GM10248 (cell line): ENCODE data around the gene PHF21B.

ENCODE experiments used
- CTCF ChIA-PET: fragments of 300-600 bp; sonication (Branson Sonifier 250); formaldehyde crosslinking; extraction: SDS; loops from one replicate; lab custom pipeline; 2021; ENCODE audit warnings: antibody characterized with exemption; lab: Yijun Ruan, JAX
- POLR2A ChIA-PET: fragments of 350-650 bp; sonication (Branson Sonifier 250); formaldehyde crosslinking; extraction: SDS; loops from one replicate; lab custom pipeline; 2020; ENCODE audit warnings: antibody characterized with exemption; lab: Yijun Ruan, JAX
- DNase-seq: peaks from one replicate; pipeline ENCODE4 v3.0.0; 2012; ENCODE audit errors: extremely low spot score
- TF ChIP-seq, protein P1 (sequence below): IDR thresholded peaks from 2 replicates; pipeline ENCODE4 v1.5.1; 2012; ENCODE audit warnings: mild to moderate bottlenecking, low read depth; ENCODE audit errors: extremely low read depth, missing control alignments, control extremely low read depth

PHF21B gene

DNA sequence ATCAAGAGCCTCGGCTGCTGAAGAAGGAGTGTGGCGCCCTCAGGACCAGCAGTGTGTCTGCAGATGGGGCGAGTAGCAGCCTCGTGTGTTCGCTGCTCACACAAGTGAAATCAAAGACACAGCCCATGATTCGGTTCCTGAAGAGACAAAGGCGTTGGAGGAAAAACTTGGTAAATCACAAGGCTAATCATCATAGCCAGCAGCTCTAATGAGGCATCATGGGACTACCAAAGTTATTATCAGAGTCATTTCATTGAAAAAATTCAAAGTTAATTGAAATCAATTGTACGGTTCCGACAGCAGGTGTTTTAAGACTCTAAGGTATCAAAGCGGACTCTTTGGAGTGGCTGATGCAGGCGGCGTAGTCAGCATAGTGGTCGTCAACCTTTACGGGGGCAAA is 9.5 kb downstream of the PHF21B start:
- ChIA-PET POLR2A (no interaction called here), CTCF (no interaction called here)
- TF ChIP-seq, protein P1, sequence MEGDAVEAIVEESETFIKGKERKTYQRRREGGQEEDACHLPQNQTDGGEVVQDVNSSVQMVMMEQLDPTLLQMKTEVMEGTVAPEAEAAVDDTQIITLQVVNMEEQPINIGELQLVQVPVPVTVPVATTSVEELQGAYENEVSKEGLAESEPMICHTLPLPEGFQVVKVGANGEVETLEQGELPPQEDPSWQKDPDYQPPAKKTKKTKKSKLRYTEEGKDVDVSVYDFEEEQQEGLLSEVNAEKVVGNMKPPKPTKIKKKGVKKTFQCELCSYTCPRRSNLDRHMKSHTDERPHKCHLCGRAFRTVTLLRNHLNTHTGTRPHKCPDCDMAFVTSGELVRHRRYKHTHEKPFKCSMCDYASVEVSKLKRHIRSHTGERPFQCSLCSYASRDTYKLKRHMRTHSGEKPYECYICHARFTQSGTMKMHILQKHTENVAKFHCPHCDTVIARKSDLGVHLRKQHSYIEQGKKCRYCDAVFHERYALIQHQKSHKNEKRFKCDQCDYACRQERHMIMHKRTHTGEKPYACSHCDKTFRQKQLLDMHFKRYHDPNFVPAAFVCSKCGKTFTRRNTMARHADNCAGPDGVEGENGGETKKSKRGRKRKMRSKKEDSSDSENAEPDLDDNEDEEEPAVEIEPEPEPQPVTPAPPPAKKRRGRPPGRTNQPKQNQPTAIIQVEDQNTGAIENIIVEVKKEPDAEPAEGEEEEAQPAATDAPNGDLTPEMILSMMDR, result no peak
- no peak for DNase-seq

DNA sequence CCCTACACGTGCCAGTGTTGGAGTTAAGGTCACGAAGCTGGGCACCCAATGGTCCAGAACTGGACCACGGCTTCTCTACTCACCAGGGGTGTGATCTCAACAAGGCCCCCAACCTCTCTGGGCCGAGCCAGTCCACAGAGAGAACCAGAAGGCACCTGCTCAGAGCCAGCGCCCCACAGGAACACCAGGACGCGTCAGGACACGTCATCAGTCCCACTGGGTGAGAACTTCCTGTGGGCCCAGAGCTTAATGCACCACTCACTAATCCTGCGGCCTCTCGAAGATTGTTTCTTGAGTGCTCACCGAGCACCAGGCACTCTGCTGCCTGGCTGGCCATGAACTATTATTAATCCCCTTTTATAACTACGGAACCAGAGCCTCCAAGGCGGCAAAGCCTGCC is 10.1 kb downstream of the PHF21B start:
- POLR2A ChIA-PET, result no interaction called here
- TF ChIP-seq, protein P1, result no peak

DNA sequence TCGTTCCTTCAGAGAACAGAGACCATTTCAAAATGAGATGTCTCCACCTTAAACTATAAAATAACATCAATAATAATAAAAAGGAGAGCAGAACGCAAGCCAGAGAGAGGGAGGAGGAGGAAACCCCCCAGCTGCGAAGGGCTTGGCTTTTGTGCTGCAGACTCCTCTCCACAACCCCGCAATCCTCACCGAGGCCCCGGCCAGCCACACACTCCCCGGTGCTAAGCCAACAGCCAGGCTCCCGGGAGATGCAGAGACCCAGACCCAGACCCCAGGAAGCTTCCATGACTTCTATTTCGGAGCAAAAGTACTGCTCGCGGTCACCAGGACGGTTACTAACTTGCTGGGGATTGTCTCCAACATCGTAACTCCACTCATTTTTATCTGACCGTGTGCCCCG is 10.6 kb downstream of the PHF21B start:
- ChIA-PET CTCF (no interaction called here), POLR2A (no interaction called here)
- DNase-seq, result no peak
- TF ChIP-seq, protein P1, result no peak

More for the DNA sequence above, 10.1 kb downstream of the PHF21B start:
- DNase-seq, result no peak
- CTCF ChIA-PET, result no interaction called here

DNA sequence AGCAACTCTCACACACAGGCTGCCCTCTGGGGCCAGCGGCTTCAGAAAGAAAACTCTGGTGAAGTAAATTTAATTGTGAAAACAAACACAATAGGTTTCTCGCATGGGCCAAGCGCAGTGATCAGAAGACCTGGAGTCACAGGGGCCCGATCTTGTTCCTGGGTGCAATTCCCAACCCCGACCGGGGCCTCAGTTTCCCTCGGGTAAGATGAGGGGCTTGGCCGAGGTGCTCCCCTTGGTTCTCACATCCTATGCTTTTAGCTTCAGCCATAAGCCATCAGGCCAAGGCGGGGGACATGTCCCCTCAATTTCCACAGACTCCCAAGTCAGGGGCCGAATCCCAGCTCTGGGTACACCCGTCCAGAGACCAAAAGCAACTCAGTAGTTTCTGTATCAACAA is 11.5 kb downstream of the PHF21B start:
- DNase-seq, result no peak
- TF ChIP-seq, protein P1, result no peak
- ChIA-PET CTCF (interaction anchor here (2.0 kb wide), 1 partner anchor 24 kb away, joined by 6 read pairs; no protein-coding TSS in a partner anchor), POLR2A (no interaction called here)

DNA sequence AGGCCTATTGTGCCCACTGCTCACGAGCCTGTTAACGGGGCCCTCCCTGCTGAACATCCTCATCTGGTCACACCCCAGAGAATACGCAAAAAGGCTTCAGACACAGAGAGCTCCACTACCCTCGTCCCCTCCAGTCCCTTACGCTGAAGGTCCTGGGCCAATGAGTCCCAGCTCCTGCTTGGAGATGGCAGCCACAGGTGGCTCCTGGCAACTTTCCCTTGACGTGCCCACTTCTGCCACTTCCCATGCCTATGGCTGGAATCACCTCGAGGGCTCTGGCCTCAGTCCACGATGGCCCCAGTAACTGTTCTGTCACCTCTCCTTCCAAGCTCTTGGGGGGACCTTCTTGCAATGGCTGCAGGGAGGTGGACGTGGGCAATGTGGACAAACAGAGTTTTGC is 12.7 kb downstream of the PHF21B start:
- CTCF ChIA-PET, result interaction anchor here (2.0 kb wide), 1 partner anchor 22 kb away, joined by 6 read pairs; no protein-coding TSS in a partner anchor
- POLR2A ChIA-PET, result interaction anchor here (0.5 kb wide), 1 partner anchor 351 kb away, joined by 3 read pairs; no protein-coding TSS in a partner anchor
- TF ChIP-seq, protein P1, result no peak

DNA sequence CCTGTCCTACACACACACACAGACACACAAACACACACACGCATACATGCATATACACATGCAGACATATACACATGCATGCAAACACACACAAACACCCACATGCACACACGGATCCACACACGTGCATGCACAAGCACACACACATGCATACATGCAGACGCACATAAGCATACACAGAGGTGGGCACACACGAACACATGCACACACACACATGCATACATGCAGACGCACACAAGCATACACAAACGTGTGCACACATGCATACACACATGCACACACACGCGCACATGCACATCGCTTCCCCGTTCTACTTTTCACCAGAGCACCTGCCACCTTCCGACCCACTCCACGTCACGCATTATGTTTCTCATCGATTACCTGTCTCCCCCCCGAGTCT is 13.2 kb downstream of the PHF21B start:
- ChIA-PET POLR2A (interaction anchor here (0.5 kb wide), 1 partner anchor 350 kb away, joined by 3 read pairs; no protein-coding TSS in a partner anchor), CTCF (interaction anchor here (2.0 kb wide), 1 partner anchor 22 kb away, joined by 6 read pairs; no protein-coding TSS in a partner anchor)

More for the DNA sequence above, 12.7 kb downstream of the PHF21B start:
- no peak for DNase-seq

More for the DNA sequence above, 13.2 kb downstream of the PHF21B start:
- DNase-seq, result no peak
- TF ChIP-seq, protein P1, result no peak
